A673 (cell line): ENCODE measurements around the gene VWA5A. TPM values are rescaled to one million over a fixed set of nuclear protein-coding genes. Genes with fewer than 3 reads are reported as not detected.

ENCODE experiments used
- BruUV-seq: library from RNA; stranded (reverse); fragments of 400-500 nt; replicated peaks from 2 replicates; lab custom pipeline; 2021; lab: Mats Ljungman, UMichigan
- CTCF ChIA-PET: fragments of 300-600 bp; sonication (Branson Sonifier 250); formaldehyde crosslinking; loops from one replicate; lab custom pipeline; 2022; ENCODE audit warnings: antibody characterized with exemption; lab: Charles Lee
- POLR2A ChIA-PET: fragments of 300-600 bp; sonication (Branson Sonifier 250); formaldehyde crosslinking; loops from one replicate; lab custom pipeline; 2022; ENCODE audit warnings: antibody characterized with exemption; ENCODE audit not compliant: low non-redundant PET; lab: Charles Lee
- DNase-seq: peaks from one replicate; pipeline ENCODE4 v3.0.0-alpha.2; 2015; ENCODE audit warnings: low spot score
- H3K27ac ChIP-seq: fragments of 200-600 bp; sonication (generic); 2 replicates; pipeline ENCODE4 v1.5.1; 2016; ENCODE audit warnings: mixed run types, low read depth, mild to moderate bottlenecking, mixed read lengths, antibody characterized with exemption, low read length; ENCODE audit not compliant: poor library complexity, severe bottlenecking
- H3K27me3 ChIP-seq: fragments of 200-600 bp; sonication (generic); replicated peaks from 2 replicates; pipeline ENCODE4 v1.6.1; 2017; ENCODE audit warnings: mixed run types, low read depth, mild to moderate bottlenecking, mixed read lengths, antibody characterized with exemption, low read length; ENCODE audit not compliant: insufficient read depth, poor library complexity
- H3K36me3 ChIP-seq: fragments of 200-600 bp; sonication (generic); 2 replicates; pipeline ENCODE4 v1.6.1; 2016; ENCODE audit warnings: mixed run types, mild to moderate bottlenecking, mixed read lengths, antibody characterized with exemption, low read length; ENCODE audit not compliant: insufficient read depth, poor library complexity, severe bottlenecking
- H3K4me1 ChIP-seq: fragments of 200-600 bp; sonication (generic); 2 replicates; pipeline ENCODE4 v1.6.1; 2017; ENCODE audit warnings: mixed run types, mild to moderate bottlenecking, mixed read lengths, antibody characterized with exemption, low read length; ENCODE audit not compliant: insufficient read depth, poor library complexity, severe bottlenecking
- H3K4me3 ChIP-seq: fragments of 200-600 bp; sonication (generic); 2 replicates; pipeline ENCODE4 v1.5.1; 2016; ENCODE audit warnings: low read depth, mixed run types, mild to moderate bottlenecking, mixed read lengths, low read length; ENCODE audit not compliant: poor library complexity, severe bottlenecking
- H3K9me3 ChIP-seq: fragments of 200-600 bp; sonication (generic); 2 replicates; pipeline ENCODE4 v1.6.1; 2016; ENCODE audit warnings: mixed run types, low read depth, mild to moderate bottlenecking, mixed read lengths, antibody characterized with exemption, low read length; ENCODE audit not compliant: poor library complexity, severe bottlenecking
- CTCF ChIP-seq: fragments of 300-800, 200-600 bp; sonication (generic); conservative IDR thresholded peaks from 2 replicates; pipeline ENCODE4 v1.5.1; 2017; ENCODE audit warnings: low read depth, mild to moderate bottlenecking, antibody characterized with exemption, low read length, moderate library complexity, mixed read lengths
- EZH2 ChIP-seq: fragments of 200-600 bp; sonication (generic); IDR thresholded peaks from 2 replicates; pipeline ENCODE4 v1.6.1; 2017; ENCODE audit warnings: borderline replicate concordance, low read depth, mild to moderate bottlenecking, mixed read lengths, antibody characterized with exemption, low read length; ENCODE audit not compliant: poor library complexity, severe bottlenecking
- intact Hi-C: fragments of 100-400 bp; cut with micrococcal nuclease; formaldehyde crosslinking; loops from one replicate; pipeline ENCODE4 v1.10.0; 2022; ENCODE audit not compliant: unreplicated experiment
- total RNA-seq: library from RNA; stranded (reverse); gene quantifications from 2 replicates; pipeline ENCODE4 v1.2.3, GENCODE V29; 2021

The VWA5A gene
- total RNA-seq, 1 experiment from 2014 or later: 11.2 TPM

DNA sequence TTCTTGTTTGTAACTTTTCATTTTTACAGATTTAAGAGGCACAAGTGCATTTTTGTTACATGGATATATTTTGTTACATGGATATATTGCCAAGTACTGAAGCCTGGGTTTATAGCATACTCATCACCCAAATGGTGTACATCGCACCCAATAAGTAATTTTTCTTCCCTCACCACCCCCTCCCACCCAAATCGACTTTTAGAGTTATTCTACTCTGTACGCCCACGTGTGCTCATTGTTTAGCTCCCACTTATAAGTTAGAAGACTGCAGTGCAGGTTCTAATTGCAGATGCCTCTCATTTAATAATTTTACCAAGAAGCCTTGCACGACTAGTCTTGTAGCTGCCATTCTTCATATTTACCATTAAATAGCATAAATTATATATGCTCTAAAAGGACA, 20.5 kb upstream of the VWA5A start:
- POLR2A ChIA-PET: no interaction called here
- DNase-seq: no peak
- intact Hi-C loops: no loop called here
- Histone ChIP-seq H3K27me3 (no peaks in the 10 kb centered on the region), H3K27ac (peak overlapping the region; percentile 24), H3K9me3 (no peaks in the 10 kb centered on the region), H3K36me3 (no peaks in the 10 kb centered on the region), H3K4me1 (peaks cover 31% of the 10 kb centered on the region), H3K4me3 (no peak overlapping the region)
- no TSS peak for BruUV-seq
- TF ChIP-seq EZH2 (no peak), CTCF (no peak)
- CTCF ChIA-PET: no interaction called here

DNA sequence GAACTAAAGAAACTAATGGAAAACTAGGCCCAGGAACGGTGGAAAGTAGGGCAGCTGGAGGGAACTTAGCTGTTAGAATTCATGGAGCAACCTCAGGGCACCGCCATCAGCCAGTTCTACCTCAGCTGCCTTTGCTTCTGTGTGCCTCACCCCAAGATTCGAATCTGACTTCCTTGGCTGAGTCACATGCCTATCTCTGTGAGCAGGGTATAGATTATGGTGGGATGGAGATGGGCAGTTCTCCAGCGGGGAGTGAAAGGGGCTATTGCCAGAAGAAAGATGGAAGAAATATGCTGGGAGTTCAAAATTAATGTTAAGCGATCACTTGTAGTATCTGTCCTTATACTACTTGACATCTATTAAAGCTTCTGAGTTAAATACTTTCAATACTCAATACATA, 18.9 kb upstream of the VWA5A start:
- Histone ChIP-seq H3K9me3 (no peaks in the 10 kb centered on the region), H3K27me3 (no peaks in the 10 kb centered on the region), H3K4me3 (no peak overlapping the region), H3K4me1 (peaks cover 31% of the 10 kb centered on the region), H3K36me3 (no peaks in the 10 kb centered on the region), H3K27ac (no peak overlapping the region)
- no TSS peak for BruUV-seq
- CTCF ChIA-PET: no interaction called here
- no peak for DNase-seq
- TF ChIP-seq EZH2 (no peak), CTCF (no peak)
- intact Hi-C loops: no loop called here
- POLR2A ChIA-PET: no interaction called here

DNA sequence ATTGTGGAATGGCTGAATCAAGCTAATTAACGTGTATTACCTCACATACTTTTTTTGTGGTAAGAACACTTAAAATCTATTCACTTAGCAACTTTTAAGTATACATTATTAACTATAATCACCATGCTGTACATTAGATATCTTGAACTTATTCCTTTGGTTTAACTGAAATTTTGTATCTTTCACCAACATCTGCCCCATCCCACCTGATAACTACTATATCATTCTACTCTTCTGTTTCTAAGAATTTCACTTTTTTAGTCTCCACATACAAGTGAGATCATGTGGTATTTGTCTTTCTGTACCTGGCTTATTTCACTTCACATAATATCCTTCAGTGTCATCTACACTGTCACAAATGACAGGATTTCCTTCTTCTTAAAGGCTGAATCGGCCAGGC, 17.1 kb upstream of the VWA5A start:
- H3K36me3 ChIP-seq: no peaks in the 10 kb centered on the region
- no peak overlapping the region for H3K27ac ChIP-seq
- BruUV-seq: no TSS peak
- ChIA-PET POLR2A (no interaction called here), CTCF (no interaction called here)
- intact Hi-C loops: no loop called here
- no peak for DNase-seq
- TF ChIP-seq CTCF (no peak), EZH2 (no peak)
- H3K27me3 ChIP-seq: no peaks in the 10 kb centered on the region
- H3K9me3 ChIP-seq: no peaks in the 10 kb centered on the region
- peaks cover 27% of the 10 kb centered on the region for H3K4me1 ChIP-seq
- no peak overlapping the region for H3K4me3 ChIP-seq
